DLD1 (cell line): ENCODE measurements around the gene FAM149A.

ENCODE experiments used
- in situ Hi-C: cut with HindIII; loops from 2 replicates; pipeline ENCODE4 v1.10.0; 2017; ENCODE audit warnings: low sequenced_read_pairs

Gene FAM149A

GRCh38 chr4:186104114-186104889 lies at the start of gene FAM149A:
Gene FAM149A (plus strand): TSS chr4:186104704.
- in situ Hi-C loops = no loop called here

GRCh38 chr4:186058253-186058979 lies 46.1 kb upstream of the FAM149A start:
- in situ Hi-C loops = no loop called here

DNA sequence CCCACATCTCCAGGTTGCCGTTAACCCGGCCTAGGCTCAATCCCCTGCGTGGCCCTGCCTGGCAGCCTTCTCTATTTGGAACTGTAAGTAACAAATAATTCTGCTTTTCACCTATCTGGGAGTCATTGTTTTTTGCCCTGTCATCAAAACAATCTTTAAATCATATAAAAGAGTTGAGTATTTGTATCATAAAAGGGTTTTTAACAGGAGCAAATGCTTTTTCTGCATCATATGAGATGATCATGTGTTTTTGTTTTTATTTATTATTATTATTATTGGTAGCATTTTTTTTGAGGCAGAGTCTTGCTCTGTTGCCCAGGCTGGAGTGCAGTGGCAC lies 45.6 kb upstream of the FAM149A start:
- in situ Hi-C loops = no loop called here

DNA sequence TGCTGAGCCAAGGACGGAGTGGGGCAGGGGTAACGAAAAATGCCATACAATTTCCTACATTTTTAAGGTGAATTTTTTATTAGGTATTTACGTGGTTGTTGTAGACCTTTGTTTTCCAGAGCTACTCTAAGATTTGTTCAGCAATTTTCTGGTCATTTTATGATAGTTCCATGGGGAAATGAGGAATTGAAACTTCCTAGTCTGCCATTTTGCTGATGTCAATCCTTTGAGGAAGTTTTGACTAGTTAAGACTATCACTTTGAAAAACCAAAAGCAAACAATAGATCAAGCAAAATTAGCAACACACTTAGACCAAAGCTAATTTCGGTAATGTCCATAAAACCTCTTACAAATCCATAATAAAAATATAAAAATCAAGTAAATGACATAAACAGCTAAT lies 42.6 kb upstream of the FAM149A start:
- in situ Hi-C loops = no loop called here

- in situ Hi-C loops = no loop called here
Observed at GRCh38 chr4:186067757-186068385, 36.6 kb upstream of the FAM149A start.

- in situ Hi-C loops = no loop called here
Observed at GRCh38 chr4:186068581-186069348, 35.7 kb upstream of the FAM149A start, which contains the start of gene TLR3. Gene TLR3 (plus strand): TSS chr4:186069156. CDS start chr4:186076620, 7,464 bp downstream.

- in situ Hi-C loops = no loop called here
Observed at GRCh38 chr4:186069729-186070128, 34.8 kb upstream of the FAM149A start.

DNA sequence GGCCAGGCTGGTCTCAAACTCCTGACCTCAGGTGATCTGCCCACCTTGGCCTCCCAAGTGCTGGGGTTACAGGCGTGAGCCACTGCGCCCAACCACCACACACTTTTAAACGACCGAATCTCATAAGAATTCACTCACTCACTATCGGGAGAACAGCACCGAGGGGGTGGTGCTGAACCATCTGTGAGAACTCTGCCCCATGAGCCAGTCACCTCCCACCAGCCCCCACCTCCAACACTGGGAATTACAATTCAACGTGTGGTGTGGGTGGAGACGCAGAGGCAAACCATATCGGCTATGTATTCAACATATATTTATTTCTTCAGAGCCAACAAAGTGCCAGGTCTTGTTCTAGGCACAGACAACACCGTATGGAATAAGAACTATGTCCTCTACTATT lies 32.0 kb upstream of the FAM149A start:
- in situ Hi-C loops = no loop called here

DNA sequence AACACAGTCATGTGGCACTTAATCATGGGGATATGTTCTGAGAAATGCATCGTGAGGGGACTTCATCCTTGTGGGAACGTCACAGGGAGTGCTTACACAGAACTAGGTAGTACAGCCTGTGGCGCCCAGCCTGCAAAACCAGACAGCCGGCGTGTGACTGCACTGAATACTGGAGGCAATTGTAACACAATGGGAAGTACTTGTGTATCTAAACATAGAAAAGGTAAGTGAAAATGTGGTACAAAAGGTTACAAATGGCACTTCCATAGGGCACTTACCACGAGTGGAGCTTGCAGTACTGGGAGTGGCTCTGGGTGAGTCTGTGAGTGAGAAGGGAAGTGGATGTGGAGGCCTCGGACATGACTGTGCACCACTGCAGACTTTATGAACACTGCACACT lies 30.3 kb upstream of the FAM149A start:
- in situ Hi-C loops = no loop called here

GRCh38 chr4:186078981-186079638 lies 25.4 kb upstream of the FAM149A start:
- in situ Hi-C loops = no loop called here

- in situ Hi-C loops = no loop called here
Observed at GRCh38 chr4:186079694-186080093, 24.8 kb upstream of the FAM149A start.

DNA sequence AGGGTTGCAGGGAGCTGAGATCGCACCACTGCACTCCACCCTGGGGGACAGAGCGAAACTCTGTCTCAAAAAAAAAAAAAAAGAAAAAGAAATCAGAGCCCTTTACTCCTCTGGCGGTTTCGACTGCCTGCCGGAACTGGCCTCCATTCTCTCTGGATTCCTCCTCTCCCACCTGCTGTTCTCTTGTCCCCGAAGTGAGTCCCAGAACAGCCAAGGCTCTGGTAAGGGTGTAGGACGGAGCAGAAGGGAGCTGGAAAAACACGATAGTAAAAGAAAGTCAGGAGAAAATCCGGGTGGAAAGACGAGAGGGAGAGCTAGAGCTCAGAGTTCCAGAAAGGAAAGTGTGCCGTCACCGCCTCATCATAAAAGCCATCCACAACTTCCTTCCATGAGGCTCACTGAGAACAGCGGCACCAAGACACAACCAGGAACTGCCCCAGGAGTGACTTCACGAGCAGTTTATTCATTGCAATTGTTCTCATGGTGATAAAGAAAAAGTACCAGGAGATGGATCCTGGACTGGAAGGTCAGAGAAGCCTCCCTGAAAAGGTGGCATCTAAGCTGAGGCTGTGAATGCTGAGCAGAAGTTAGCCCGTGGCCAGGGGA lies 23.2 kb upstream of the FAM149A start:
- in situ Hi-C loops = no loop called here

DNA sequence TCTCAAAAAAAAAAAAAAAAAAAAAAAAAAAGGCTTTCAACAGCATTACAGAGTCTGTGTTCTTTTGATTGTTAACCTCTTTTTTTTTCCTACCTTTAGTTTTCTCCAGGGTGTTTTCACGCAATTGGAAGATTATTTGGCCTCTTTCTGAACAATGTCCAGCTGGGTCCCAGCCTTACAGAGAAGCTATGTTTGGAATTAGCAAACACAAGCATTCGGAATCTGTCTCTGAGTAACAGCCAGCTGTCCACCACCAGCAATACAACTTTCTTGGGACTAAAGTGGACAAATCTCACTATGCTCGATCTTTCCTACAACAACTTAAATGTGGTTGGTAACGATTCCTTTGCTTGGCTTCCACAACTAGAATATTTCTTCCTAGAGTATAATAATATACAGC lies 22.3 kb upstream of the FAM149A start:
- in situ Hi-C loops = no loop called here

DNA sequence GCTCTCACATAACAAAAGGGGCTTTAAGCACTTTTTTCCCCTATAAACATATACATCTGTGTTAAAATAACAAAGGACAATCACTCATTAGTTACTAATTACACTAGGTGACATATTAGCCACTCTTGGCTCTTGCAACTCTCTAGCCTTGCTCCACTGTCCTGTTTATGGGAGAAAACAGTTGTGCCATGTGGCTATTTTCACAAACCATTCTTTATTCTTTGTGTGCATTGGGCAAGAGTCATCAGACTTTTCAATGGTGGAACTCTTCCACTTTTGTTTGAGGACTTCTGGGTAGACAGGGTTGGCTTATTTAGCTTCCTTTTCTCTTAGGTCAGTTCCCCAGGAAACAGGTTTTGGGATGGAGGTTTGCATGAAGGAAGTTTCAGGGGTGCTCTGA lies 16.0 kb upstream of the FAM149A start:
- in situ Hi-C loops = no loop called here

DNA sequence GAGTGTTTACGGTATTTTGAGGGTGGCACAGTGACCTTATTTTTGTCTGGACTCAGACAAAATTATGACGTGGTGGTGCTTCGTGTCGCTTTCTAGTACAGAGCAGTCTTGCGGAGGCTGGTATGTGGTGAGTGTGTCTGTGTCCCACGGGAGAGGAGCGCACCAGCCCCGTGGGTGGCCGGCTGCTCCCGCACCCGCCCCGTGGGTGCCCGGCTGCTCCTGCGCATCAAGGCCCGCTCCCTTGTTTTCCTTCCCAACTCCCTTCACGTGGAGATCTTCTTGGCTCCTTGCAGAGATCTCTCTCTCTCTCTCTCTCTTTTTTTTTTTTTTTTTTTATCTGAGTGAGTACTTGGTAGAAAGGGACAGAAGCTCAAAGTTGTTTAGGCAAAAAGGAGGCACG lies 12.2 kb upstream of the FAM149A start:
- in situ Hi-C loops = no loop called here

GRCh38 chr4:186095406-186095805 lies 9.1 kb upstream of the FAM149A start:
- in situ Hi-C loops = no loop called here

- in situ Hi-C loops = no loop called here
Observed at GRCh38 chr4:186096681-186097165, 7.8 kb upstream of the FAM149A start.

GRCh38 chr4:186097386-186097785 lies 7.1 kb upstream of the FAM149A start:
- in situ Hi-C loops = no loop called here

DNA sequence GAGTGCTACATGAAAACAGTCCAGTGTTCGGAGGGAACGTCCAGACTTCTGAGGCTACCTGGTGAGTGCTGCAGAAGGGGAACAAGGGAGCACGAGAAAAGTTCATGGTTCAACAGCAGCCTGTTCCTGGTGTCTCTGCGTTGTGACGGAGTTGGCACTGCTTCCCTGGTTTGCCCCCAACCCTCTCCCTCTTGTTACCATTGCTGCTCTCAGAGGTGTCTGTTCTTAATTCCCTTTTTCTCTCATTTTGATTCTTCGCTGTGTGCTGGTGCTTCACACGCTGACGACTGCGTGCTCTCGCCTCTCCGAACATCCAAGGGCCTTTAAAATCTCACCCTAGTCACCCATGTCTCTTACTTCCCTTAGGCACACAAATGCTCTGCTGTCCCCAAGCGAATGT lies 1.6 kb upstream of the FAM149A start:
- in situ Hi-C loops = no loop called here
